ENCODE results near the gene EFHC1.

The EFHC1 gene

DNA sequence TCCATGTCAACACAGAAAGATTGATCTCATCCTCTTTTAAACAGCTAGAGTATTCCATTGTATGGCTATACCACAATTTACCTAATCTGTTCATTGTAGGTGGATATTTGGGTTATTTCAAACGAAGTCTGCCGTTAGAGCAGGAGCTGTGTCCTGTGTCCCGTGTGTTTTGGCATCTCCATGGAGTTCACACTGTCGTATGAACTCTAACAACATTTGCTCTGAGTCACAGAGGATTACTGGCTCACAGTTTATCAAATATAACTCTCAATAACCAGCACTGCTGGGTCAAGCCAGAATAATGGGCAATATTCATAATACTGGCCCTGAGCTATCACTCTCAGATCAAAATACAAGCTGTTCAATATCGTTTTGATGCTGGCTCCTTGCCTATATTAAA is 140.3 kb downstream of the EFHC1 start:
- no peak for DNase-seq

DNA sequence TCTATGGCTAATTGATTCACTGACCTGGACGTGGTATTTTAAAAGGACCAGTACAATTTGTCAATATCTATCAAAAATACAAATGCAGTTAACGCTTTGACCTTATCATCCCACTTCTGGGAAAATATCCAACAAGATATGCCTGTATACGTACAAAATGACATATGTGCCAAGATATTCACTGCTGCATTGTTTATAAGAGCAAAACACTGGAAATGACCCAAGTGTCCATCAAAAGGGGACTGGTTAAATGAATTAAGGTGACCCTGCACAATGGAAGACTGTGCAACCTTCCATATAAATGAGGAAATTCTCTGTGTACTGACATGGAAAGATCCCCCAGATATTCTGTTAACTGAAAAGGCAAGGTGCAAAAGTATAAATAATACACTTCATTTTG is 142.8 kb downstream of the EFHC1 start:
- DNase-seq, result no peak

DNA sequence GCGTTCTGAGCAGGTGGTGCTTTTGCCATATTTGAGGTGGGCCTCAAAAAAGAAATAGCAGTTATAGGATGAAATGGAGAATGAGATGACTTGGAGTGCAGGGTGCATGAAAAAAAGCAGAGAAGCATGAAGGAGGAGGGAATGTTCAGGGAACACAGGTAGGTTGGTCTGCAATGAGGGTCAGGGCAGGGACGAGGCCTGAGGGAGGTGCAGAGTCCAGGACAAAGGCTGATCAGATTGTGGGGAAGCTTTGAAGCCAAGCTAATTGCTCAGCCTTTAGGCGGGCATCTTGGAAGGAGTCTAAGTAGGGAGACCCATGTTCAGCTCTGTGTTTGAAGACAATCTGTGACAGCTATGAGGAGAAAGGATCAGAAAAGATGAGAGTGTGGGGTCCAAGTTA is 144.7 kb downstream of the EFHC1 start:
- DNase-seq, result no peak

DNA sequence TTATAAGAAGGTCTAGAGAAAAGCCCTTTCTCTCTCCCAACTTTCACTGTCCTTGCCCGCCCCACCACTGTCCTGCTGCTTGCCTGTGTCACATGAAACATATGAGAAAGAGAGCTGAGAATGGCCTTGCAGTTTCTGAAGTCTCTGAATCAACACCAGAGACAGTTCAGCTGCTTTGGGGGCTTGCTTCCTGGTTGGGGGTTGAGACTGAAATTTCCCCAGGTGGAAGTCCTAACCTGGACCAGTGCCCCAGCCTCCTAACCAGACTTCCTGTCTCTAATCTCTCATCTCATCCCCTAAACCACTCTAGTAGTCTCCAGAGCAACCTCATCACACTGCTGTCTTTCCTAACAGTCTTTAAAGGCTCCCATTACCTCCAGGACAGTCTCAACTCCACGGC is 146.1 kb downstream of the EFHC1 start:
- DNase-seq, result no peak

DNA sequence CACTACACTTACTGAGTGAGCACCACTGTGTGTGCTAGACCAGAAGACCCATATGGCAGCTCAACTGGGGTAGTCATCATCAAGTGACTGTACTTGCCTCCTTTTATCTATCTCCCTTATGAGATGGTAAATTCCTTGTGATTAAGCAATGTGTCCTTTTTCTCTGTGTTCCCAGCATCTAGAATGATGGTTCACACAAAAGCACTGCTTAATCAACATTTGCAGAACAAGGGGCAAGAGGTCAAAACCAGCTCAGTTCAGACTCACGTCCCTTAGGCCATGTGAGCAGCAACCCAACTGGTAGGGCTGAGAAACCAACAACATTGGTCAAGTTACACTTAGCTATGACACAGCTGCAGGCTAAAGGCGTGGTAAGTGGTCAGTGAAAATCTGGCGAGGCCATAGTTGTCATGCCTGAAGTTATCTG is 146.7 kb downstream of the EFHC1 start:
- no peak for DNase-seq

DNA sequence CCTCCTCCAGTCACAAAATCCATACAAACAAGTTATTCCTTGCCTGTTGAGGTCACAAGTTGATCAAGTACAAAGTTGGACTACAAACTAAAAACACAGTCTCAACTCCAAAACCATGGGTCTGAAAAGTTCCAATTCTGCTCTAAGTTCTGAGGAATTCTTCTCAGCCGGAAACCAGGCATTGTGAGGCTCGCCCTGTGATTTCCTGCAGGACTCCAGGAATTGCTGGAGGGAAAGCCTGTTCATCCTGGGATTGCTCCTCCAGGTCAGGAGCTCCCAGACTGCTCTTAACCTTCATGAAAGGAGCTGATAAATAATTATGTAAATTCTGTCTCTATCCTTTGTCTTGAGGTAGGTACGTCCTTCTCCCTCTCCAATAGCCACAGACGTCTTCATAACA is 148.2 kb downstream of the EFHC1 start:
- DNase-seq, result no peak

DNA sequence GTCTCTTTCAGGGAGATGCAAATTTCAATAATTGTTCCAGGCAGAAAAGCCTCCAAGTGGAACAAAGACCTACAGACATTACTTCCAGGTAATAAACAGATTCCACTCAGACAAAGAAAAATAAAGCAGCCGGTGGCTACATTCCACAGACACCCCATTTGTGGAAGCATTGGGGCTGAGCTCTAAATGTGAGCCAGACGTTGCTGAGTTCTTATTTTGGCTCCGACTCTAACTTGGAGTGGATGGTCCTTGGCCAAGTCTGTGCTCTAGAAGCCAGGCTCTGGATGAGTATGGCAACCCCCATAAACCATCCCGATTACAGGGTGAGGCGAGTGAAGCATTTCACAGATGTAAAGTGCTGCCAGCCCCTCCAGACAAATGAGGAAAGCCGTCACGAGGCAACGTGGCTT is 150.2 kb downstream of the EFHC1 start:
- no peak for DNase-seq

DNA sequence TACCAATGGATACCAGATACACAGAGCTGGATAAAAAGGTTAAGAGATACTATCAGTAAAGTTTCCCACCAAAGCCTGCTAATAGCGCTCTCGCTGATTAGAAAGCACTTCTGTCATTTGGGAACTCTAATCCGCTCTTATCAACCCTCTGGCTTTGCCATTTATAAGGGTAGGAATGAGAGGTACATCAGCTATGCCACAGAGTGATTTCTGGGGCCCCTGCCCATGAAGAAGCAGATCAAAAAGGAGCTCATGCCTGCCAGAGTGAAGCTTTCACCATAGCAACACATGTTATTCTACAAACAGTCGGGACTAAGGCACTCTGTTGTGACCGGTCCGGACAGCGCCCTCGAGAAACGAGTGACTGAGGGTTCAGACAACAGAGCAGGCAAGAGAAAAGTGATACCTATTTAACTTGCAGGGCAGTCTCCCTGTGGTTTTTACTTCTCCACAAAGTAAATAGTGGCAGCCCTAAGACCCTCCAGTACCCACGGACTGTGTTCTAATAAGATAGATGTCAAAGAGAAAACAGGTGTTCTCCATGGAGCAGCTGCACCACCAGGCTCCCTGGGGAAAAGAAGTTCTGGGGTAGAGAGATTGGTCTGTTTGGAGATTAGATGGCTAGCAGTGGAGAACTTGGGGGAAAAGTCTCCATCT is 151.1 kb downstream of the EFHC1 start:
- DNase-seq, result no peak

DNA sequence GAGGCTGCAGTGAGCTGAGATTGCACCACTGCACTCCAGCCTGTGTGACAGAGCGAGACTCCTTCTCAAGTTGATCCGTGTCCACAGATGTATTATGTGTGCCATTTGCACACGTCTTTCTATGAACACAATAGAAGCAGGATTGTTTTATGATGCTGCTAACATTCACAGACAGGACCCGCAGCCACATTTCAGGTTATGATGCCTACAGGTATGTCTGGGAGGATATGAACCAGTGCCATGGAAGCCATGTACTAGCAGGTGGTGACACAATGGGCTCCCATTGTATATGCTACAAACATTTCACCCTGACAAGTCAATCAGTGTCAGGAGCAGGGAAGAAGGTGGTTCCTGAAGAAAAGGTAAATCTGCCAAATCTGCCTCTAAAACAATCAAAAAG is 152.4 kb downstream of the EFHC1 start:
- no peak for DNase-seq

DNA sequence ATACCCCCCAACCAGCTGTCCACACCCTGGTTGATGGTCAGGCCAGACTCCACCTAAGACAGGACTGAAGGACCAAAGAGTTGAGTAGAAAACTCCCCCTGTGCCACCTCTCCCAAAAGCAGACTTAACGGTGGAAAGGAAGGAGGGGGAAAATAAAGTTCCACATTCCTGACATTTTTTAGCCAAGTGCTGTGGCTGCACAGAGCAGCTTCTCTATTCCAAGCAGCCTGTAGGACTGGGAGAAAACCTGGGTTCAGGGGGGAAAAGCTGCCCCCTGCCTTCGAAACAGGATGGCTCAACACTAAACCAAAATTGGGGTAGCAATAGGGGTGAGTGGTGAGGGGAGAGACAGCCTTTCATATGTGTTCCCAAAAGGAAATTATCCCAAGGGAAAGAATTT is 153.2 kb downstream of the EFHC1 start:
- DNase-seq, result no peak
